Calu3 (cell line): Measurements from ENCODE around the gene MSANTD2. TPM values are rescaled to one million over a fixed set of nuclear protein-coding genes. Genes with fewer than 3 reads are reported as not detected.
A peak's percentile ranks its signal among the peaks of the same experiment; 100 is the strongest.

Experiments used
- BruUV-seq: library from RNA; stranded (reverse); fragments of 400-500 nt; replicated peaks from 2 replicates; lab custom pipeline; 2021; lab: Mats Ljungman, UMichigan
- CTCF ChIA-PET: fragments of 300-600 bp; sonication (Branson Sonifier 250); formaldehyde crosslinking; loops from one replicate; lab custom pipeline; 2022; ENCODE audit warnings: antibody characterized with exemption; lab: Charles Lee
- DNase-seq: peaks from one replicate; pipeline ENCODE4 v3.0.0; 2022
- H3K27ac Mint-ChIP-seq: one replicate; pipeline ENCODE4 v1.8.0; 2022; ENCODE audit warnings: mixed read lengths; ENCODE audit not compliant: unreplicated experiment
- H3K27me3 Mint-ChIP-seq: one replicate; pipeline ENCODE4 v1.8.0; 2022; ENCODE audit warnings: mixed read lengths; ENCODE audit not compliant: unreplicated experiment
- H3K36me3 Mint-ChIP-seq: one replicate; pipeline ENCODE4 v1.8.0; 2022; ENCODE audit warnings: mild to moderate bottlenecking, moderate library complexity, mixed read lengths; ENCODE audit not compliant: insufficient read depth, unreplicated experiment
- H3K4me1 Mint-ChIP-seq: one replicate; pipeline ENCODE4 v1.8.0; 2022; ENCODE audit warnings: mild to moderate bottlenecking, low read depth, mixed read lengths; ENCODE audit not compliant: unreplicated experiment
- H3K4me3 Mint-ChIP-seq: one replicate; pipeline ENCODE4 v1.8.0; 2022; ENCODE audit warnings: mild to moderate bottlenecking, low read depth, moderate library complexity, mixed read lengths; ENCODE audit not compliant: unreplicated experiment
- H3K9me3 Mint-ChIP-seq: one replicate; pipeline ENCODE4 v1.8.0; 2022; ENCODE audit warnings: low read depth, mixed read lengths; ENCODE audit not compliant: unreplicated experiment
- intact Hi-C: fragments of 100-400 bp; cut with micrococcal nuclease; formaldehyde crosslinking; loops from one replicate; pipeline ENCODE4 v1.10.0; 2022; ENCODE audit not compliant: unreplicated experiment
- total RNA-seq: library from RNA; stranded (reverse); gene quantifications from 2 replicates; pipeline ENCODE4 v1.2.3, GENCODE V29; 2022
- TF ChIP-seq, protein P1 (sequence below): fragments of 200-600 bp; IDR thresholded peaks from one replicate; pipeline ENCODE4 v1.8.0; 2022; ENCODE audit warnings: antibody characterized with exemption; ENCODE audit not compliant: unreplicated experiment

Gene MSANTD2
- total RNA-seq, 1 experiment from 2014 or later, result 13.0 TPM

DNA sequence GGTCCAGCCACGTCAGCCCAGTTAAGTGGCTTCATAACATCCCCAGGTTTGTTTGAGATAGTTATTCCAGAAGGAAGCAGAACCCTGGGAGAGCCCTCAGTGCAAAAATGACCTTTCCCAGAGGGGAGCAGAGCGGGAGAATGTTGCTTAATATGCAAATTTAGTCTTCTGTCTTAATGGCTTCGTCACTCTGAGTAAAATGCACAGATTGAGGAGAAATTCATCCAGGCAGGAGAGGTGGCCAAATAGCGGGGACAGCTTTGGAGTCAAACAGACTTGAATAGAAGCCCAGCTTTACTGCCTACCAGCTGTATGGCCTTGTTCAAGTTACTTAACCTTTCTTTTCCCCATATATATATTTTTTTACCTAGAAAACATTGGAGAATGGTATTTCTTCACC lies 72.7 kb downstream of the MSANTD2 start:
- Mint-ChIP-seq H3K27ac (no peak overlapping the region), H3K4me3 (no peak overlapping the region), H3K36me3 (no peaks in the 10 kb centered on the region), H3K27me3 (peaks cover 31% of the 10 kb centered on the region), H3K9me3 (no peaks in the 10 kb centered on the region), H3K4me1 (peaks cover 19% of the 10 kb centered on the region)
- BruUV-seq, result no TSS peak
- TF ChIP-seq, protein P1, sequence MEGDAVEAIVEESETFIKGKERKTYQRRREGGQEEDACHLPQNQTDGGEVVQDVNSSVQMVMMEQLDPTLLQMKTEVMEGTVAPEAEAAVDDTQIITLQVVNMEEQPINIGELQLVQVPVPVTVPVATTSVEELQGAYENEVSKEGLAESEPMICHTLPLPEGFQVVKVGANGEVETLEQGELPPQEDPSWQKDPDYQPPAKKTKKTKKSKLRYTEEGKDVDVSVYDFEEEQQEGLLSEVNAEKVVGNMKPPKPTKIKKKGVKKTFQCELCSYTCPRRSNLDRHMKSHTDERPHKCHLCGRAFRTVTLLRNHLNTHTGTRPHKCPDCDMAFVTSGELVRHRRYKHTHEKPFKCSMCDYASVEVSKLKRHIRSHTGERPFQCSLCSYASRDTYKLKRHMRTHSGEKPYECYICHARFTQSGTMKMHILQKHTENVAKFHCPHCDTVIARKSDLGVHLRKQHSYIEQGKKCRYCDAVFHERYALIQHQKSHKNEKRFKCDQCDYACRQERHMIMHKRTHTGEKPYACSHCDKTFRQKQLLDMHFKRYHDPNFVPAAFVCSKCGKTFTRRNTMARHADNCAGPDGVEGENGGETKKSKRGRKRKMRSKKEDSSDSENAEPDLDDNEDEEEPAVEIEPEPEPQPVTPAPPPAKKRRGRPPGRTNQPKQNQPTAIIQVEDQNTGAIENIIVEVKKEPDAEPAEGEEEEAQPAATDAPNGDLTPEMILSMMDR, result no peak
- DNase-seq, result no peak
- intact Hi-C loops, result no loop called here
- CTCF ChIA-PET, result interaction anchor here (0.5 kb wide), 1 partner anchor 999 kb away, joined by 4 read pairs; no protein-coding TSS in a partner anchor

DNA sequence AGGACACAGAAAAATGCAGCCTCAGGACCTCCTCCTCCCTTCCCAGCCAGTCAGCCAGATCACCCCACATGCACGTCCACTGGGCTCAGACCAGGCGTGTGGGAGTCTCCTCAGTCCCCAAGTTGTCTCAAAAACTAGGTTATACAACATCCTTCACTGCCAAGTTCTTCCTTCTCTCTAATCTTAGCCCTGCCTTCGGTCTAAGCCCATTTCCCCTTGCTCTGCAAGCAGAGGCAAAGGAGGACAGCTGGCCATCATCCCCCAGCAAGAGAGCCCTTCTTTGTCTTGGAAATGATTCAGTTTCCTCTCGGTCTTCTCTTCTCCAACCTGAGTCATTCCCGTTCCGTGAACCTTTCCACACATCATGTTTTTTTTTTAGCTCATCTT lies 74.5 kb downstream of the MSANTD2 start:
- intact Hi-C loops, result no loop called here
- Mint-ChIP-seq H3K4me3 (no peak overlapping the region), H3K27me3 (peaks cover 48% of the 10 kb centered on the region), H3K4me1 (peaks cover 19% of the 10 kb centered on the region), H3K27ac (no peak overlapping the region), H3K36me3 (no peaks in the 10 kb centered on the region), H3K9me3 (no peaks in the 10 kb centered on the region)
- DNase-seq, result no peak
- BruUV-seq, result no TSS peak
- CTCF ChIA-PET, result no interaction called here
- TF ChIP-seq, protein P1, result no peak

DNA sequence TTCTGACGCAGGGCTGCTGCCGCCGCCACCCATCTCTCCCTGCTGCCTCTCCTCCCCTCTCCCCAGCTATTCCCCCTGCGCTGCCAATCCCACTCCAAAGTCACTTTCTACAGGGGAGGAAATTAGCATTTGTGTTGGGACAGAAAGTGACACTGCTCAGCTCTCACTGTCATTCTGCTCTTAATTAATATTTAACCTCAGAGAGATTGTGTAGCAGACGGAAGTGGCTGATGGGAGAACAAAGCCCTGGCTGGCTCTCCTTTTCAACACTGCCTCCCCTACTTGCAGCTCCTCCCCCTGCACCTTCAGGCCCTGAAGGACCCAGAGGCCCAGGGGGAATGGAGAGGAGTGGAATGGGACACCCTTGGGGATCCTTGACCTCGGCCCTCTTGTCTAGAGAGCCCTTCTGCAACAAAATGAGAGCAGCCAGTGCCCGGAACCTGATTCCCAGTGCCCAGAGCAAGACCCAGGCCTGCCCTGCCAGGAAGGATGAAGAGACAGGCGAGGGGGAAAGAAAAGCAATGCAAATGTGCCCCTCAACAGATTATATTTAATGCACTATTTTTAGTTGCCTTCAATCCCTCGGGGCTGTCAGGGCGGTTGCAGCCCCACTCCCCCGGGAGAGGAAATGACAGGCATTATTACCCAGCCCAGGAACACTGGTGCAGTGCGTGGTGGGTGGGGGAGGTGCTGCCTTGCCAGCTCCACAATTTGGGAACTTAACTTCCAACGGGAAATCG lies 75.1 kb downstream of the MSANTD2 start:
- H3K4me3 Mint-ChIP-seq, result peak overlapping the region; percentile 15
- intact Hi-C loops, result no loop called here
- CTCF ChIA-PET, result interaction anchor here (1.2 kb wide), 1 partner anchor 21 kb away, joined by 3 read pairs; no protein-coding TSS in a partner anchor
- H3K9me3 Mint-ChIP-seq, result no peaks in the 10 kb centered on the region
- peaks cover 54% of the 10 kb centered on the region for H3K27me3 Mint-ChIP-seq
- TF ChIP-seq, protein P1, result no peak
- peaks cover 19% of the 10 kb centered on the region for H3K4me1 Mint-ChIP-seq
- peak; percentile 16 for DNase-seq
- peak overlapping the region; percentile 43 for H3K27ac Mint-ChIP-seq
- BruUV-seq, result no TSS peak
- H3K36me3 Mint-ChIP-seq, result no peaks in the 10 kb centered on the region

DNA sequence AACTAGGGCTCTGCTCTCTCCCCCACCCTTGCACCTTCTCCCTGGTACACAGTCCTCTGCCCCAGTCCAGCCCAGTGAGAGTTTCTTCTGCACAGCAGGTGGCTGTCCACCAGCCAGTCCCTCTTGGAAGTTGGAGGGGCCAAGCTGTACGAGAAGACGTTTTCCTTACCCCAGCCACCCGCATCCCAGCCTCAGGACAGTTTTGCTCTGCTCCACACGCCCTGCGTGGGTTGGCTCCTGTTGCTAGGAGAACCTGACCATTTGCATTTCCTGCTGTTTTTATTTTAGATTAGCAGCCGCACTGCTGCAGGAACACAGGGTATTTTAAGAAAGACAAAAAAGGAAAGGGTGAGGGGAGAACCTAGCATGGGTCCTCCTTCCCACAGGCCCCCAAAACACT lies 78.0 kb downstream of the MSANTD2 start:
- no peak for DNase-seq
- peaks cover 27% of the 10 kb centered on the region for H3K4me1 Mint-ChIP-seq
- no peaks in the 10 kb centered on the region for H3K9me3 Mint-ChIP-seq

More for the DNA sequence above, 78.0 kb downstream of the MSANTD2 start:
- H3K4me3 Mint-ChIP-seq, result no peak overlapping the region
- CTCF ChIA-PET, result no interaction called here
- H3K27me3 Mint-ChIP-seq, result peaks cover 84% of the 10 kb centered on the region
- intact Hi-C loops, result no loop called here
- TF ChIP-seq, protein P1, result no peak
- no peak overlapping the region for H3K27ac Mint-ChIP-seq
- H3K36me3 Mint-ChIP-seq, result no peaks in the 10 kb centered on the region
- no TSS peak for BruUV-seq
